Neural cell (in vitro differentiated cells): ENCODE data around the gene OXNAD1. TPM values are rescaled to one million over a fixed set of nuclear protein-coding genes. Genes with fewer than 3 reads are reported as not detected.

Experiments used
- H2AFZ ChIP-seq: fragments of 200-600, 300-800 bp; sonication (generic), shearing (Covaris generic); 2 replicates; pipeline ENCODE4 v1.6.0; 2014; ENCODE audit warnings: low read depth, mild to moderate bottlenecking, antibody characterized with exemption, low read length, moderate library complexity
- H3F3A ChIP-seq: fragments of 200-600 bp; shearing (Covaris generic); 2 replicates; pipeline ENCODE4 v1.6.1; 2016; ENCODE audit warnings: mild to moderate bottlenecking, moderate library complexity, mixed read lengths, antibody characterized with exemption, low read length; ENCODE audit not compliant: insufficient read depth, poor library complexity, severe bottlenecking
- H3K27ac ChIP-seq: fragments of 200-600, 300-800 bp; sonication (generic), shearing (Covaris generic); 2 replicates; pipeline ENCODE4 v1.5.1; 2014; ENCODE audit warnings: mild to moderate bottlenecking, low read length, moderate library complexity
- H3K27me3 ChIP-seq: fragments of 300-800, 200-600 bp; sonication (generic), shearing (Covaris generic); 2 replicates; pipeline ENCODE4 v1.6.0; 2014; ENCODE audit warnings: mild to moderate bottlenecking, low read depth, low read length, moderate library complexity; ENCODE audit not compliant: insufficient read depth
- H3K36me3 ChIP-seq: fragments of 300-800, 200-600 bp; sonication (generic), shearing (Covaris generic); 2 replicates; pipeline ENCODE4 v1.5.1; 2014; ENCODE audit warnings: mild to moderate bottlenecking, antibody characterized with exemption, low read length, moderate library complexity; ENCODE audit not compliant: insufficient read depth
- H3K4me2 ChIP-seq: fragments of 300-800, 200-600 bp; sonication (generic), shearing (Covaris generic); 2 replicates; pipeline ENCODE4 v1.6.0; 2014; ENCODE audit warnings: mild to moderate bottlenecking, low read length
- H3K4me3 ChIP-seq: fragments of 300-800, 200-600 bp; sonication (generic), shearing (Covaris generic); 2 replicates; pipeline ENCODE4 v1.5.1; 2014; ENCODE audit warnings: mild to moderate bottlenecking, low read length, moderate library complexity
- H3K79me2 ChIP-seq: fragments of 200-600 bp; shearing (Covaris generic); replicated peaks from 2 replicates; pipeline ENCODE4 v1.6.0; 2014; ENCODE audit warnings: mild to moderate bottlenecking, low read length, moderate library complexity; ENCODE audit not compliant: insufficient read depth
- H3K9ac ChIP-seq: fragments of 300-800, 200-600 bp; sonication (generic), shearing (Covaris generic); 2 replicates; pipeline ENCODE4 v1.6.1; 2016; ENCODE audit warnings: mild to moderate bottlenecking, low read length, mixed read lengths
- H3K9me2 ChIP-seq: fragments of 200-600 bp; shearing (Covaris generic); 2 replicates; pipeline ENCODE4 v1.6.1; 2016; ENCODE audit warnings: mild to moderate bottlenecking, low read length, mixed read lengths; ENCODE audit not compliant: insufficient read depth
- H3K9me3 ChIP-seq: fragments of 200-600, 300-800 bp; sonication (generic), shearing (Covaris generic); 2 replicates; pipeline ENCODE4 v1.6.1; 2016; ENCODE audit warnings: mild to moderate bottlenecking, mixed run types, low read length, moderate library complexity, mixed read lengths
- H4K20me1 ChIP-seq: fragments of 200-600 bp; shearing (Covaris generic); 2 replicates; pipeline ENCODE4 v1.6.1; 2016; ENCODE audit warnings: mild to moderate bottlenecking, mixed run types; ENCODE audit not compliant: insufficient read depth
- CTCF ChIP-seq: fragments of 450-650 bp; IDR thresholded peaks from 2 replicates; pipeline ENCODE4 v1.5.1; 2014; ENCODE audit warnings: antibody characterized with exemption, mild to moderate bottlenecking, moderate library complexity; ENCODE audit not compliant: poor library complexity, severe bottlenecking
- EP300 ChIP-seq: fragments of 450-650 bp; conservative IDR thresholded peaks from 2 replicates; pipeline ENCODE4 v1.6.1; 2014; ENCODE audit warnings: antibody characterized with exemption, mild to moderate bottlenecking, moderate library complexity; ENCODE audit not compliant: poor library complexity, severe bottlenecking
- EZH2 ChIP-seq: fragments of 200-600, 300-800 bp; shearing (Covaris generic), sonication (generic); IDR thresholded peaks from 2 replicates; pipeline ENCODE4 v1.6.1; 2014; ENCODE audit warnings: antibody characterized with exemption, low read length, borderline replicate concordance, mild to moderate bottlenecking; ENCODE audit not compliant: insufficient read depth, poor library complexity, severe bottlenecking
- MXI1 ChIP-seq: fragments of 450-650 bp; conservative IDR thresholded peaks from 2 replicates; pipeline ENCODE4 v1.6.1; 2014; ENCODE audit warnings: antibody characterized with exemption, mild to moderate bottlenecking; ENCODE audit not compliant: poor library complexity, severe bottlenecking
- POLR2AphosphoS5 ChIP-seq: IDR thresholded peaks from 2 replicates; pipeline ENCODE4 v1.6.1; 2012
- RAD21 ChIP-seq: fragments of 450-650 bp; conservative IDR thresholded peaks from 2 replicates; pipeline ENCODE4 v1.6.1; 2014; ENCODE audit warnings: antibody characterized with exemption, mild to moderate bottlenecking, moderate library complexity
- REST ChIP-seq: IDR thresholded peaks from 2 replicates; pipeline ENCODE4 v1.6.1; 2012; ENCODE audit warnings: borderline replicate concordance
- SMC3 ChIP-seq: fragments of 450-650 bp; conservative IDR thresholded peaks from 2 replicates; pipeline ENCODE4 v1.6.1; 2014; ENCODE audit warnings: antibody characterized with exemption, mild to moderate bottlenecking, moderate library complexity; ENCODE audit not compliant: poor library complexity
- TAF1 ChIP-seq: IDR thresholded peaks from 2 replicates; pipeline ENCODE4 v1.6.1; 2012; ENCODE audit warnings: low read depth
- polyA plus RNA-seq: library from polyadenylated mRNA; depleted of rRNA; stranded (reverse); fragments of >200 nt; gene quantifications from 2 replicates; pipeline ENCODE4 v1.2.3, GENCODE V29; 2014

OXNAD1 gene
- polyA plus RNA-seq, 1 donor from 2014 or later = 16.4 TPM

- TF ChIP-seq POLR2AphosphoS5 (no peak), REST (peak; percentile 96), TAF1 (no peak), EZH2 (no peak), CTCF (no peak), RAD21 (no peak), EP300 (peak; percentile 83)
- no peaks in the 10 kb centered on the region for H3K27me3 ChIP-seq
- no peaks in the 10 kb centered on the region for H3K9me2 ChIP-seq
- no peaks in the 10 kb centered on the region for H3K79me2 ChIP-seq
- peaks cover 5% of the 10 kb centered on the region for H3F3A ChIP-seq
- H3K4me2 ChIP-seq = no peak overlapping the region
- H3K9me3 ChIP-seq = no peaks in the 10 kb centered on the region
- H3K9ac ChIP-seq = peak overlapping the region; percentile 67
- peak overlapping the region; percentile 52 for H3K4me3 ChIP-seq
- no peaks in the 10 kb centered on the region for H4K20me1 ChIP-seq
- no peaks in the 10 kb centered on the region for H3K36me3 ChIP-seq
- H3K27ac ChIP-seq = peak overlapping the region; percentile 94
- peak overlapping the region; percentile 42 for H2AFZ ChIP-seq
These were observed 64.2 kb downstream of the OXNAD1 start for GRCh38 chr3:16329036-16329825.

- Histone ChIP-seq H4K20me1 (no peaks in the 10 kb centered on the region), H3K9ac (peak overlapping the region; percentile 67), H3K27me3 (no peaks in the 10 kb centered on the region), H3F3A (peaks cover 5% of the 10 kb centered on the region), H3K27ac (peak overlapping the region; percentile 94), H2AFZ (peak overlapping the region; percentile 42), H3K9me3 (no peaks in the 10 kb centered on the region), H3K4me3 (peak overlapping the region; percentile 52), H3K9me2 (no peaks in the 10 kb centered on the region), H3K4me2 (peak overlapping the region; percentile 46), H3K79me2 (no peaks in the 10 kb centered on the region), H3K36me3 (no peaks in the 10 kb centered on the region)
- TF ChIP-seq POLR2AphosphoS5 (peak; percentile 57), SMC3 (peak; percentile 39), REST (peak; percentile 75), CTCF (no peak), MXI1 (peak; percentile 38)
These were observed 64.8 kb downstream of the OXNAD1 start for GRCh38 chr3:16329826-16330129.
